Measurements from ENCODE around the gene UBE2Z.

Gene UBE2Z

GRCh38 chr17:48929812-48930165, 21.6 kb downstream of the UBE2Z start:
- no peaks in the 10 kb centered on the region; the same call in 1 of the 2 replicates for H3F3A ChIP-seq (ENCODE audit: insufficient read depth, low read length)
- TF ChIP-seq EZH2 (optimal IDR thresholded peaks at IDR 0.05; ENCODE audit: low read depth, low read length) (no peak), CTCF (IDR thresholded peaks at IDR 0.05; ENCODE audit: low read length) (no peak), EZH2phosphoT487 (IDR thresholded peaks at IDR 0.05; ENCODE audit: low read length) (no peak)
- no peak overlapping the region for H3K4me3 ChIP-seq (ENCODE audit: low read length)
- H3K36me3 ChIP-seq (replicated peaks; ENCODE audit: insufficient read depth, low read length) = 0 out of 2 replicates have a peak, but pooled peaks cover 3% of the 10 kb centered on the region
- H3K79me2 ChIP-seq (ENCODE audit: low read length) = no peaks in the 10 kb centered on the region
- H3K4me1 ChIP-seq (ENCODE audit: low read length) = no peaks in the 10 kb centered on the region
- H3K27me3 ChIP-seq (replicated peaks; ENCODE audit: insufficient read depth, low read length) = no peaks in the 10 kb centered on the region
- no peaks in the 10 kb centered on the region for H3K9me2 ChIP-seq (replicated peaks; ENCODE audit: insufficient read depth, low read length)
- H3K9ac ChIP-seq (ENCODE audit: low read length) = no peak overlapping the region
- no peak overlapping the region for H3K27ac ChIP-seq (ENCODE audit: low read length)
- no peaks in the 10 kb centered on the region; the same call in 1 of the 2 replicates for H4K20me1 ChIP-seq (ENCODE audit: insufficient read depth, low read length)
- DNase-seq = no peak
- H3K4me2 ChIP-seq (ENCODE audit: low read depth, low read length) = no peak overlapping the region
- H2AFZ ChIP-seq (ENCODE audit: low read length) = no peak overlapping the region
- H3K9me3 ChIP-seq (replicated peaks; ENCODE audit: insufficient read depth, low read length) = no peaks in the 10 kb centered on the region

- Histone ChIP-seq H3K9ac (ENCODE audit: low read length) (no peak overlapping the region), H3K27ac (ENCODE audit: low read length) (no peak overlapping the region), H3K4me3 (ENCODE audit: low read length) (no peak overlapping the region), H3K79me2 (ENCODE audit: low read length) (no peaks in the 10 kb centered on the region), H3F3A (ENCODE audit: insufficient read depth, low read length) (no peaks in the 10 kb centered on the region; the same call in 1 of the 2 replicates), H2AFZ (ENCODE audit: low read length) (no peak overlapping the region), H4K20me1 (ENCODE audit: insufficient read depth, low read length) (no peaks in the 10 kb centered on the region; the same call in 1 of the 2 replicates), H3K4me2 (ENCODE audit: low read depth, low read length) (no peak overlapping the region), H3K27me3 (replicated peaks; ENCODE audit: insufficient read depth, low read length) (no peaks in the 10 kb centered on the region), H3K9me2 (replicated peaks; ENCODE audit: insufficient read depth, low read length) (no peaks in the 10 kb centered on the region), H3K4me1 (ENCODE audit: low read length) (no peaks in the 10 kb centered on the region), H3K36me3 (replicated peaks; ENCODE audit: insufficient read depth, low read length) (0 out of 2 replicates have a peak, but pooled peaks cover 3% of the 10 kb centered on the region), H3K9me3 (replicated peaks; ENCODE audit: insufficient read depth, low read length) (no peaks in the 10 kb centered on the region)
- no peak for DNase-seq
- no peak for TF ChIP-seq EZH2phosphoT487 (IDR thresholded peaks at IDR 0.05; ENCODE audit: low read length)
- TF ChIP-seq EZH2 (optimal IDR thresholded peaks at IDR 0.05; ENCODE audit: low read depth, low read length) = no peak
- no peak for TF ChIP-seq CTCF (IDR thresholded peaks at IDR 0.05; ENCODE audit: low read length)
Observed at GRCh38 chr17:48930435-48930873, 22.2 kb downstream of the UBE2Z start.

GRCh38 chr17:48933035-48933434, 24.8 kb downstream of the UBE2Z start:
- H3K9me3 ChIP-seq (replicated peaks; ENCODE audit: insufficient read depth, low read length) = no peaks in the 10 kb centered on the region
- no peaks in the 10 kb centered on the region for H3K9me2 ChIP-seq (replicated peaks; ENCODE audit: insufficient read depth, low read length)
- H3F3A ChIP-seq (ENCODE audit: insufficient read depth, low read length) = no peaks in the 10 kb centered on the region; the same call in 1 of the 2 replicates
- TF ChIP-seq EZH2phosphoT487 (IDR thresholded peaks at IDR 0.05; ENCODE audit: low read length) = no peak
- no peak for TF ChIP-seq EZH2 (optimal IDR thresholded peaks at IDR 0.05; ENCODE audit: low read depth, low read length)
- no peak for TF ChIP-seq CTCF (IDR thresholded peaks at IDR 0.05; ENCODE audit: low read length)
- H3K36me3 ChIP-seq (replicated peaks; ENCODE audit: insufficient read depth, low read length) = peaks cover 6% of the 10 kb centered on the region
- H4K20me1 ChIP-seq (ENCODE audit: insufficient read depth, low read length) = no peaks in the 10 kb centered on the region; the same call in 1 of the 2 replicates
- H3K4me1 ChIP-seq (ENCODE audit: low read length) = no peaks in the 10 kb centered on the region
- no peak overlapping the region for H2AFZ ChIP-seq (ENCODE audit: low read length)
- no peak overlapping the region for H3K9ac ChIP-seq (ENCODE audit: low read length)
- no peaks in the 10 kb centered on the region for H3K79me2 ChIP-seq (ENCODE audit: low read length)
- H3K27ac ChIP-seq (ENCODE audit: low read length) = no peak overlapping the region
- H3K4me3 ChIP-seq (ENCODE audit: low read length) = no peak overlapping the region
- DNase-seq = no peak
- no peaks in the 10 kb centered on the region for H3K27me3 ChIP-seq (replicated peaks; ENCODE audit: insufficient read depth, low read length)
- no peak overlapping the region for H3K4me2 ChIP-seq (ENCODE audit: low read depth, low read length)
